Measurements from ENCODE around the gene KIF2B.
"Not testable (repeated sequence)": the region's sequence is repeated elsewhere in the genome, so short reads cannot be mapped to it uniquely, and the experiment has no call there.

KIF2B gene

DNA sequence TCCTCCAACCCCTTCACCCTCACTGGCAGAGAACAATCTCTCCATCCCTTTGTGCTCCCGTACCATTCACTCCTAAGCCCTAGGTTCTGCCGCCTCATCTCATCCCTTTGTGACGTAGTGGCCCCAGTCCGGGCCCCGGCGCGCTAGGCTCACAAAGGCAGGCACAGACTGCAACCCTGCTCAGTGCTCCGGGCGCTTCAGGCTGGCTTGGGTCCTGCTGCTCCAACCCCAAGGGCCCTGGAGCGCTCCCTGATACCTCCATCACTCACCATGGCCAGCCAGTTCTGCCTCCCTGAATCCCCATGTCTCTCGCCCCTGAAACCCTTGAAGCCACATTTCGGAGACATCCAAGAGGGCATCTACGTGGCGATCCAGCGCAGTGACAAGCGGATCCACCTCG, at the start of gene KIF2B:
KIF2B (plus strand) TSS at position 164 of the 400 bp plus-strand sequence; CDS start at position 271, 107 bp downstream.
- in situ Hi-C loops (cut with MboI; ENCODE audit: low sequenced_read_pairs), result no loop called here

DNA sequence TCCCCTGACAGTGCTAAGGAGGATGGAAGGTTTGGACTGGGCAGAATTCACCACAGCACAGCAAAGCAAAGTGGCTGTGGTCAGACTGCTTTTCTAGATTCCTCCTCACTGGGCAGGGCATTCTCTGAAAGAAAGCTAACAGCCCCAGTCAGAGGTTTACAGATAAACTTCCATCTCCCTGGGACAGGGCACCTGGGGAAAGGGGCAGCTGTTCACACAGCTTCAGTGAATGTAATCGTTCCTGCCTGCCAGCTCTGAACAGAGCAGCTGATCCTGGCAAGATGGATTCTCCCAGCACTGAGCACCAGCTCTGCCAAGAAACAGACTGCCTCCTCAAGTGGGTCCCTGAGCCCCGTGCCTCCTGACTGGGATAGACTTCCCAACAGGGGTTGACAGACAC, 42.4 kb upstream of the KIF2B start:
- in situ Hi-C loops (cut with MboI; ENCODE audit: low sequenced_read_pairs), result no loop called here

- in situ Hi-C loops (cut with MboI; ENCODE audit: low sequenced_read_pairs), result no loop called here
Observed at GRCh38 chr17:53791551-53791950, 31.2 kb upstream of the KIF2B start.

DNA sequence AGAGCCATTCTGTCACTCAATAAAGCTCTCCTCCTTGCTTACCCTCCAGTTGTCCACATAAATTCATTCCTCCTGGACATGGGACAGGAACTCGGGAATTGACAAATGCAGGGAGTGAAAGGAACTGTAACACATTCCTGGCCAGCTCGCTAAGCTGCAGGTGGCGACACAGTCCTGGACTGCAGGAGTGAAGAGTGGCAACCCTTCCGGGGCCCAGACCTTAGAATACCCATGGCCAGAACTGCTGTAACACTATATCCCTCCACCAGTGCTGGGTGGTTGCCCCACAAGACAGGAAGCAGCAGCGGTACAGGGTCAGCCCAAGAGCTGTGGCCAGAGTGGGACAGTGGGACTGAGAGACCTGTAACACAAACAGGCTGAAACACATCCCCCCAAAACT, 30.3 kb upstream of the KIF2B start:
- in situ Hi-C loops (cut with MboI; ENCODE audit: low sequenced_read_pairs), result no loop called here

DNA sequence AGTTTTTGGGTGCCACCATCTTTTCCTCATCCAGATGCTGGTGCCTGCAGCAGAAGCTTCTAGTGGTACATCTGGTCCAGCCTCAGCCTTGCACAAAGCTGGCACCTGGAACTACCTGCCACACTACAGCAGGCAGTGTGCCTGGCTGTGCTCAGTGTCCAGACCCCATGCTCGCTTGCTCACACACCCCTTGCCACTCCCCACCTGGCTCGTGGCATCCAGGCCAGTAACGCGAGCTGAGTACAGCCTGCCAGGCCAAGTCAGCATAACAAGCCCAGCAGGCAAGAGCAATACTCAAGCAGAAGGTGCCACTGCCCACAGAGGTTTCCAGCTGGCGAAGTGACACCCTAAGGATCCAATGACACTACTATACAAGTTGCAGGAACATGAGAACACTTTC, 29.7 kb upstream of the KIF2B start:
- in situ Hi-C loops (cut with MboI; ENCODE audit: low sequenced_read_pairs), result no loop called here

GRCh38 chr17:53794875-53795274, 27.9 kb upstream of the KIF2B start:
- in situ Hi-C loops (cut with MboI; ENCODE audit: low sequenced_read_pairs), result no loop called here

DNA sequence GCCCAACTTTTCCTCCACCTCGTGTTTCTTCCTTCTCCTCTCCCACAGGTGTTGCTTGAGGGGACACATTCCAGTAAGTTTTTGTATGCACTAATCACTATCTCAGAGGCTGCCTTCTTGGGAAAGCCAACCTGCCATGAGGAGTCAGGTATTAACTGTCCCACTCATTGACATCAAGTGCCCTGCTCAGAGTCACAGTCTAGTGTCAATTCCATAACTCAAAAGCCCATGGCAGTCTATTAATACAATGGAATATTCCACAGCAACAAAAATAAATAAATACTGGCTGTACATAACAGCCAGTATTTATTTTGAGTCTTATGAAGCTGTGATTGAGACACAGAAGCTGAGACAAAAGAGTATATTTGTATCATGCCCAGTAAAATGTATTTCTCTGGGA, 26.1 kb upstream of the KIF2B start:
- in situ Hi-C loops (cut with MboI; ENCODE audit: low sequenced_read_pairs), result no loop called here

GRCh38 chr17:53797501-53797900, 25.2 kb upstream of the KIF2B start:
- in situ Hi-C loops (cut with MboI; ENCODE audit: low sequenced_read_pairs), result no loop called here

- in situ Hi-C loops (cut with MboI; ENCODE audit: low sequenced_read_pairs), result no loop called here
Observed at GRCh38 chr17:53804437-53804836, 18.3 kb upstream of the KIF2B start.

DNA sequence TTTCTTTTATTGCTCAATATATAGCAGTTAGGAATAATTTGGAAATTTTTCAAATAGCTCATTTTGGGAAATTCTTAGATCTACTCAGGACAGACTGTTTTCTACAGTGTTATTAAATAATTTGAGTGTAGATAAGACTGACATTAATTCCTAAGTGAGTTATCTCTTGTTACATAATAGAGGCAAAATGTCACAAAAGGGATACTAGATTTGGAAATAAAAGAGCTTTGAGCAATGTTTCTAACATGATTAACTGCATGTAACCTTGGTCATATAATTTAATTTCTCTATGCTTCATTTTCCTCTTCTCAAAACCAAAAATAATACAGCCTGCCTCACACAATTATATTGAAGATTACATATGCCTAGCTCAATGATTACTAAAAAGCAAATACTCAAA, 16.3 kb upstream of the KIF2B start:
- in situ Hi-C loops (cut with MboI; ENCODE audit: low sequenced_read_pairs), result no loop called here

DNA sequence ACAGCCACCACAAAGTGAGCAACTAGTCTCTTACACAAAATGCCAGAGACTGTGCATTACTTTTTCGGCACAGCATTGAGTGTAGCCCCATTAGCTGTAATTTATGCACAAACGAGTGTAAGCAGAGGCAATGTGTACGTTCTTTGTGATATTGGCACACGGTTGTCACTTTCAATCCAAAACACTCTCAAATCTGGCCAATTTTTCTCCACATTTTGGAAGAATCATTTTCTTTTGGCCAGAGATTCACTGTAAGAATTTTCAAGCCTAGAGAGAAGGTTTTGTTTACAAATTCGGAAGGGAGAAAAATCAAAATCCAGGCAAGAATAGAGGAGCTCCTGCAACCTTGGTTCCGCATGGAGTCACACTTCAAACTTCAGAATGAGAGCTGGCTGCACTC, 15.4 kb upstream of the KIF2B start:
- in situ Hi-C loops (cut with MboI; ENCODE audit: low sequenced_read_pairs), result no loop called here

GRCh38 chr17:53818271-53818670, 4.5 kb upstream of the KIF2B start:
- in situ Hi-C loops (cut with MboI; ENCODE audit: low sequenced_read_pairs), result no loop called here

DNA sequence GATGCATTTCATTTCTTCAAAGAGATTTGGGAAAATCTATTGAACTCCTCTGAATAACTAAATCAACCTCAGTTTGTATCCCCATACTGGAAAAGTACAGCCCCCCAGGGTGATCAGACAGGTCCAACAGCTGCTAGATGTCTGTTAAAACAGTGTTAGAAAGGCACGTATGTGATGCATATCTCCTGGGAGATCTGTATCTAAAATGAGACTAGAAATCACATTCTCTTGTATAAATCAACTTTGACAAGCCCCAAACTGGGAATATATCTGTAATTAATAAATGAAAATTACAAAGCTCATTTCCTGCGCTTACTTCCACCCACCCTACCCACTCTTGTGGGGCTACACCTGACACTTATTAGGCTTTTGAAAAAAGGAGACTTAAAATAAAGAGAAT, 3.8 kb upstream of the KIF2B start:
- in situ Hi-C loops (cut with MboI; ENCODE audit: low sequenced_read_pairs), result no loop called here

DNA sequence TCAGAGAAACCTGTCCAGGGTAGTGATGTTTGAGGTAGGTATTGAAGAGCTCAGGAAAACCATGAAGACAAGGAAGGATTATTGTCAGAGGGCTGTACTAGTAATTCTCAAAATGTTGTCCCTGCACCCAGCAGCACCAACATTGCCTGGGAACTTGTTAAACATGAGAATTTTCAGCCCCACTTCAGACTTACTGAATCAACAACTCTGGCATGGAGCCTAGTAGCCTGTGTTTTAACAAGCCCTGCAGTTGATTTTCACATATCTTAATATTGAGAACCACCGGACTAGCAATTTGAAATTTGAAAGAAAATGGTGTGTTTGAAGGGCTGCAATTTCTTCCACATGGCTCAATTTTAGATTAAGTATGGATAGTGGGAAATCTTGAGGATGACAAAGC, 2.8 kb upstream of the KIF2B start:
- in situ Hi-C loops (cut with MboI; ENCODE audit: low sequenced_read_pairs), result no loop called here

- in situ Hi-C loops (cut with MboI; ENCODE audit: low sequenced_read_pairs), result no loop called here
Observed at GRCh38 chr17:53823341-53824050, 769 bp downstream of the KIF2B start.

DNA sequence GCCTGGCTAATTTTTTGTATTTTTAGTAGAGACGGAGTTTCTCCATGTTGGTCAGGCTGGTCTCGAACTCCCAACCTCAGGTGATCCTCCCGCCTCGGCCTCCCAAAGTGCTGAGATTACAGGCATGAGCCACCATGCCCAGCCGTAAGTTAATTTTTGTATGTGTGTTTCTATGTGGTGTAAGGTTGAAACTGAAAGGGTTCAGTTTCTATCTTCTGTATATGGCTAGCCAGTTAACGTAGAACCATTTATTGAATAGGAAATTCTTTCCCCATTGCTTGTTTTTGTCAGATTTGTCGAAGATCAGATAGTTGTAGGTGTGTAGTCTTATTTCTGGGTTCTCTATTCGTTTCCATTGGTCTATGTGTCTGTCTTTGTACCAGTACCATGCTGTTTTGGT, 12.0 kb downstream of the KIF2B start:
- in situ Hi-C loops (cut with MboI; ENCODE audit: low sequenced_read_pairs), result not testable (repeated sequence)

DNA sequence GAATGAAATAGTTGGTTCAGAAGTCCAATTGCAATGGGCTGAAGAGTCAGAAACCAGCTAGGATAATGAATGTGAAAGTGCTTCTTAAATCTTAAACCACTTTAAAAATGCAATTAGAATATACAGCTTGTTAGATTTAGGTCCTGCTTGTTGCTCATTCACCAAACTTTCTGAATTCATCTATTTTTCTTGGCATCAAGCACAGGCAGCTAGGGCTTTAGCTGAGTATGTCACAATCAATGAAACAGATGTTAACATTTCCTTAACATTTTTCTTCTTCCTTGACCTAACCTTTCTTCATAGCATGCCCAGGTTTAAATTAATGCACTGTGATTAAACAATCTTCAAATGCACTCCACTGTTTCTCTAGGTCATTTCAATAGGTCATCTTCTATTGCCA, 14.4 kb downstream of the KIF2B start:
- in situ Hi-C loops (cut with MboI; ENCODE audit: low sequenced_read_pairs), result no loop called here

DNA sequence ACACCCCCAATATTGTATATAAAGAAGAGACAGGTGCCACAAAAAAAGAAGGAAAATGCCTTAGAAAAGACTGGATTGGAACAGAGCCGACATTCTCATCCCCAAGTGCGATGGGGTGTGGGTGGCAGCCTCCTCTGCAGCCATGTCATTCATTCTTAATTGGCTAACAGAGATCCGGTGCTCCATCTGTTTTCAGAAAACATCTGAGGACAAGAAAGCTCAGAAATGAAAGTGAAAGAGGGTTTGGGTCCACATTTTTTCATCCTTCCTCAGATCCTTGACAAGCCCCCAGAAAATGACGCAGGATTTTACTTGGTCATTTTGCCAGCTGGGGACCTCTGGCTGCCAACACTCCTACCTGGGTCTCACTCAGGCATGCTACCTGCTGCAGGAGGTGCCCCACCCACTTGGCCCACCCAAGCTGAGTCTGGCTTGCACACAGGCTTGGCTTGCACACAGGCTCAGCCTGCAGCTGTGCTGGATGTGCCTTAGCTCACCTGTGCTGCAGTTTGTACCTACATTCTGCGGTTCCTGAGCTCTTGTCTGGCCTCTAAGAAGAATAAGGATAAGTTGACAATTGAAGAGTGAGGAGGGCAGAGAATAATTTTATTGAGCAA, 21.9 kb downstream of the KIF2B start:
- in situ Hi-C loops (cut with MboI; ENCODE audit: low sequenced_read_pairs), result no loop called here

DNA sequence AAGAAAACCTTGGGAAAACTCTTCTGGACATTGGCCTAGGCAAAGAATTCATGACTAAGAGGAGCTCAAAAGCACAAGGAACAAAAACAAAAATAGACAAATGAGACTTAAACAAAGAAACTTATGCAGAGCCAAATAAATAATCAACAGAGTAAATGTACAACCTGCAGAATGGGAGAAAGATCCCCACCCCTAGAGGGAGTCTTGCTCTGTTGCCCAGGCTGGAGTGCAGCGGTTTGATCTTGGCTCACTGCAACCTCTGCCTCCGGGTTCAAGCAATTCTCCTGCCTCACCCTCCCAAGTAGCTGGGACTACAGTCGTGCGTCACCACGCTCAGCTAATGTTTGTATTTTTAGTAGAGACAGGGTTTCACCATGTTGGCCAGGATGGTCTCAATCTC, 48.4 kb downstream of the KIF2B start:
- in situ Hi-C loops (cut with MboI; ENCODE audit: low sequenced_read_pairs), result not testable (repeated sequence)

Measured in hTERT RPE-1 (cell line).